Sigmoid colon (tissue), 4 donors: ENCODE measurements around the gene IGF2BP2.

Experiments used
- EP300 ChIP-seq, 4 donors: sonication (generic); formaldehyde crosslinking; IDR thresholded peaks; one replicate each; pipeline ENCODE4 v1.6.1; 2017; ENCODE audit warnings: antibody characterized with exemption in 4 of 4
- TF ChIP-seq, protein P1 (sequence below), 4 experiments: fragments of 450-650 bp in 3 of 4; fragments of 200-600 bp in 1 of 4; IDR thresholded peaks; one replicate each; pipeline ENCODE4 v1.5.1; 2016 to 2019; ENCODE audit warnings: antibody characterized with exemption in 4 of 4, mild to moderate bottlenecking in 3 of 4, moderate library complexity in 2 of 4

DNA sequence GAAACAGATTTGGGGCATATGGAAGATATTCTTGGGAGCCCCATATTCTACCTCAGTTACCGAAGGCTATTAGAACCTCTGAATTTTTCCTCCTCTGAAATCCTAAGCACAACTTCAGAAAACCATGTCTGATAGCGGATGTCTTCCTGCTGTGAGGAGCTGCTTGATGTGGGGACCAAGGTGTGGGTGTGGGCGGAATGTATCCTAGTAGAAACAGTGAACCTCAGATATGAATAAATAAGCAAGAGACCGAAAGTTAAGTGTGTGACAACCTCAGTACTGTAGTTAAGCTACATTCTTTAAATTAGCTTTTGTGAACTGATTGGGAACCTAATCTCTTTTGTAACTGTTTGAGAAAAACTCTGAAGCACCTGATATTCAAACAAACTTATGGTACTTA lies 191.8 kb downstream of the IGF2BP2 start:
- TF ChIP-seq EP300 (IDR thresholded peaks at IDR 0.05) = no peak
- TF ChIP-seq, protein P1, sequence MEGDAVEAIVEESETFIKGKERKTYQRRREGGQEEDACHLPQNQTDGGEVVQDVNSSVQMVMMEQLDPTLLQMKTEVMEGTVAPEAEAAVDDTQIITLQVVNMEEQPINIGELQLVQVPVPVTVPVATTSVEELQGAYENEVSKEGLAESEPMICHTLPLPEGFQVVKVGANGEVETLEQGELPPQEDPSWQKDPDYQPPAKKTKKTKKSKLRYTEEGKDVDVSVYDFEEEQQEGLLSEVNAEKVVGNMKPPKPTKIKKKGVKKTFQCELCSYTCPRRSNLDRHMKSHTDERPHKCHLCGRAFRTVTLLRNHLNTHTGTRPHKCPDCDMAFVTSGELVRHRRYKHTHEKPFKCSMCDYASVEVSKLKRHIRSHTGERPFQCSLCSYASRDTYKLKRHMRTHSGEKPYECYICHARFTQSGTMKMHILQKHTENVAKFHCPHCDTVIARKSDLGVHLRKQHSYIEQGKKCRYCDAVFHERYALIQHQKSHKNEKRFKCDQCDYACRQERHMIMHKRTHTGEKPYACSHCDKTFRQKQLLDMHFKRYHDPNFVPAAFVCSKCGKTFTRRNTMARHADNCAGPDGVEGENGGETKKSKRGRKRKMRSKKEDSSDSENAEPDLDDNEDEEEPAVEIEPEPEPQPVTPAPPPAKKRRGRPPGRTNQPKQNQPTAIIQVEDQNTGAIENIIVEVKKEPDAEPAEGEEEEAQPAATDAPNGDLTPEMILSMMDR (IDR thresholded peaks at IDR 0.05) = no peak
